Hepatocyte (in vitro differentiated cells): ENCODE data around the gene CDHR3. TPM values are rescaled to one million over a fixed set of nuclear protein-coding genes. Genes with fewer than 3 reads are reported as not detected.

Experiments used
- DNase-seq: peaks from one replicate; pipeline ENCODE4 v3.0.0-alpha.2; 2016; ENCODE audit warnings: low spot score
- H2AFZ ChIP-seq: fragments of 200-600 bp; sonication (generic); 2 replicates; pipeline ENCODE4 v1.6.0; 2016; ENCODE audit warnings: antibody characterized with exemption, mild to moderate bottlenecking
- H3K27ac ChIP-seq: fragments of 200-600 bp; sonication (generic); 2 replicates; pipeline ENCODE4 v1.5.1; 2016; ENCODE audit warnings: mild to moderate bottlenecking
- H3K27me3 ChIP-seq: fragments of 200-600 bp; sonication (generic); 2 replicates; pipeline ENCODE4 v1.6.1; 2016
- H3K36me3 ChIP-seq: fragments of 200-600 bp; sonication (generic); replicated peaks from 2 replicates; pipeline ENCODE4 v1.5.1; 2016; ENCODE audit warnings: low read depth; ENCODE audit not compliant: insufficient read depth
- H3K4me1 ChIP-seq: fragments of 200-600 bp; sonication (generic); 2 replicates; pipeline ENCODE4 v1.5.1; 2016; ENCODE audit warnings: mild to moderate bottlenecking, moderate library complexity; ENCODE audit not compliant: insufficient read depth
- H3K4me2 ChIP-seq: fragments of 200-600 bp; sonication (generic); 2 replicates; pipeline ENCODE4 v1.6.0; 2016
- H3K4me3 ChIP-seq: fragments of 200-600 bp; sonication (generic); 2 replicates; pipeline ENCODE4 v1.5.1; 2016; ENCODE audit warnings: mild to moderate bottlenecking
- H3K79me2 ChIP-seq: fragments of 200-600 bp; sonication (generic); 2 replicates; pipeline ENCODE4 v1.6.0; 2017; ENCODE audit warnings: mild to moderate bottlenecking
- H3K9me2 ChIP-seq: fragments of 200-600 bp; sonication (generic); replicated peaks from 2 replicates; pipeline ENCODE4 v1.6.0; 2017; ENCODE audit warnings: mild to moderate bottlenecking; ENCODE audit not compliant: insufficient read depth
- H3K9me3 ChIP-seq: fragments of 200-600 bp; sonication (generic); 2 replicates; pipeline ENCODE4 v1.5.1; 2016; ENCODE audit warnings: low read depth, mild to moderate bottlenecking
- H4K20me1 ChIP-seq: fragments of 200-600 bp; sonication (generic); 2 replicates; pipeline ENCODE4 v1.6.0; 2016; ENCODE audit warnings: mild to moderate bottlenecking; ENCODE audit not compliant: insufficient read depth, poor library complexity, severe bottlenecking
- CTCF ChIP-seq: fragments of 200-600 bp; sonication (generic); IDR thresholded peaks from 2 replicates; pipeline ENCODE4 v1.5.1; 2016; ENCODE audit warnings: antibody characterized with exemption, mild to moderate bottlenecking; ENCODE audit not compliant: poor library complexity
- EZH2 ChIP-seq: fragments of 200-600 bp; sonication (generic); IDR thresholded peaks from 2 replicates; pipeline ENCODE4 v1.6.1; 2016; ENCODE audit warnings: antibody characterized with exemption, mild to moderate bottlenecking, borderline replicate concordance
- EZH2phosphoT487 ChIP-seq: fragments of 200-600 bp; sonication (generic); IDR thresholded peaks from one replicate; pipeline ENCODE4 v1.6.1; 2018; ENCODE audit warnings: antibody characterized with exemption, mild to moderate bottlenecking, low read depth, moderate library complexity; ENCODE audit not compliant: unreplicated experiment, severe bottlenecking
- WGBS: methylation state at CpG from one replicate; pipeline ENCODE4 v1.1.6; 2016; ENCODE audit warnings: low lambda C conversion rate; ENCODE audit errors: missing lambda C conversion rate; 5-methylcytosine and 5-hydroxymethylcytosine counted together
- polyA plus RNA-seq: library from polyadenylated mRNA; unstranded; fragments of >200 nt; fragmentation: Nextera tagmentation; extraction: Ambion mirVana; gene quantifications from 2 replicates; pipeline ENCODE4 v1.2.1, GENCODE V29; 2016
- total RNA-seq: library from RNA; depleted of rRNA; stranded (reverse); fragments of >200 nt; gene quantifications from 2 replicates; pipeline ENCODE4 v1.2.3, GENCODE V29; 2014

The CDHR3 gene
- total and polyA plus RNA-seq, 2 experiments from 2014 or later, result 3.3 to 6.9 TPM

GRCh38 chr7:106070201-106070551 lies 107.1 kb downstream of the CDHR3 start:
- no peak for DNase-seq
- no peaks in the 10 kb centered on the region for H3K79me2 ChIP-seq
- H3K27me3 ChIP-seq, result no peaks in the 10 kb centered on the region
- H3K4me3 ChIP-seq, result no peak overlapping the region
- peaks cover 32% of the 10 kb centered on the region for H3K4me1 ChIP-seq
- no peaks in the 10 kb centered on the region for H3K9me2 ChIP-seq
- no peak overlapping the region for H2AFZ ChIP-seq
- WGBS, result 95% methylated on average over 5 of the region's 5 CpGs
- no peaks in the 10 kb centered on the region for H3K36me3 ChIP-seq
- H3K27ac ChIP-seq, result no peak overlapping the region
- H4K20me1 ChIP-seq, result no peaks in the 10 kb centered on the region
- H3K4me2 ChIP-seq, result no peak overlapping the region
- no peaks in the 10 kb centered on the region for H3K9me3 ChIP-seq
- TF ChIP-seq CTCF (no peak), EZH2 (no peak), EZH2phosphoT487 (no peak)

- Histone ChIP-seq H3K27ac (no peak overlapping the region), H3K4me3 (no peak overlapping the region), H3K4me2 (no peak overlapping the region), H3K79me2 (no peaks in the 10 kb centered on the region), H3K4me1 (peaks cover 27% of the 10 kb centered on the region), H3K36me3 (no peaks in the 10 kb centered on the region), H3K9me3 (no peaks in the 10 kb centered on the region), H4K20me1 (no peaks in the 10 kb centered on the region), H2AFZ (no peak overlapping the region), H3K9me2 (no peaks in the 10 kb centered on the region), H3K27me3 (no peaks in the 10 kb centered on the region)
- DNase-seq, result no peak
- TF ChIP-seq EZH2 (no peak), CTCF (no peak), EZH2phosphoT487 (no peak)
- WGBS, result 92% methylated on average over 8 of the region's 8 CpGs
Measured at GRCh38 chr7:106070567-106071254, 107.6 kb downstream of the CDHR3 start.

- Histone ChIP-seq H3K9me3 (no peaks in the 10 kb centered on the region), H3K4me2 (peak overlapping the region; percentile 34), H3K4me3 (no peak overlapping the region), H3K4me1 (peaks cover 21% of the 10 kb centered on the region), H3K36me3 (no peaks in the 10 kb centered on the region), H2AFZ (no peak overlapping the region), H3K27me3 (no peaks in the 10 kb centered on the region), H3K9me2 (no peaks in the 10 kb centered on the region), H3K27ac (peak overlapping the region; percentile 66), H3K79me2 (no peaks in the 10 kb centered on the region), H4K20me1 (no peaks in the 10 kb centered on the region)
- WGBS, result 78% methylated on average over 9 of the region's 9 CpGs
- TF ChIP-seq CTCF (no peak), EZH2 (no peak), EZH2phosphoT487 (no peak)
- no peak for DNase-seq
Measured at GRCh38 chr7:106071356-106071998, 108.4 kb downstream of the CDHR3 start.
